Activated T-helper 9 cell treated with anti-CD3 and anti-CD28 coated beads, Interleukin-2, amount 50 U/mL, for 16 hours (primary cell): ENCODE results near the gene MARCHF5.
A peak's percentile ranks its signal among the peaks of the same experiment; 100 is the strongest.

Source experiments
- DNase-seq: peaks from one replicate; pipeline ENCODE4 v3.0.0-alpha.2; 2020; ENCODE audit warnings: low read depth

The MARCHF5 gene, protein sequence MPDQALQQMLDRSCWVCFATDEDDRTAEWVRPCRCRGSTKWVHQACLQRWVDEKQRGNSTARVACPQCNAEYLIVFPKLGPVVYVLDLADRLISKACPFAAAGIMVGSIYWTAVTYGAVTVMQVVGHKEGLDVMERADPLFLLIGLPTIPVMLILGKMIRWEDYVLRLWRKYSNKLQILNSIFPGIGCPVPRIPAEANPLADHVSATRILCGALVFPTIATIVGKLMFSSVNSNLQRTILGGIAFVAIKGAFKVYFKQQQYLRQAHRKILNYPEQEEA

DNA sequence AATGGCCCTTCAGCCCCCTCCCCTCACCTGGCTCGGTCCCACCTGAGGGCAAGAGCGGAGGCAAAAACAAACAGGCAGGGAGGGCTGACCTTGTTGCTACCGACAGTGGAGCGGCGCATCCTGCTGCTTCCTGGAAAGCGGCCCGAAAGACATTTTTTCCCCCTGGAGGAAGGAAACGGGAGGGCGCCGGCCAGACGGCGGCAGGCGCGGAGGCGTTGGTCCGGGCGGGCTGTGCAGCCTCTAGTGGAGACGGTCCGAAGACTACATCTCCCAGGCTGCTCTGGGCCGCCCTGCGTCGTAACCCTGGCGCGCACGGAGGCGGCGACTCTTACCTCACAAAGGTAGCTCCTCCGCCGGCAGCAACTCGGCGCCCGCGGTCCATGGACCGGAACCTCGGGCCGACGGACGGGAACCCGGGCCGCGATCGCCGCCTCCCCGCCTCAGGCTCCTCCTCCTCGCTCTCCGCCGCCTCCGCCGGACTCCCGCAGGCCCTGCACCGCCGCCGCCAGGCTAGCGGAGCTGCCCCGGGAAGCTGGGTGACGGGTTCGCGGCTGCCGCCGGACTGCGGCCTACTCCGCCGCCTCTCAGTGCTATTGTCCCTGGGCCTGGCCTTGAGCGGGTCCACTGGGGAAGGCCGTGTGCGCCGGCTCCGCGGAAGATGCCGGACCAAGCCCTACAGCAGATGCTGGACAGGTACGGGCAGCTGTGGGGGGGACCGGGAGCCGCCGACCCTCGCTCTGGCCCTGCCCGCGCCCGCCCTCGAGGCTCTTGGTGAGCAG, at the start of gene MARCHF5, which contains the start of gene CPEB3:
Gene MARCHF5, plus strand, starts transcription at position 331 of the 779 bp plus-strand sequence. Its CDS starts 328 bp downstream, at position 659.
Gene CPEB3, minus strand, starts transcription at position 242 of the 779 bp plus-strand sequence. CDS start 50,728 bp downstream, outside the sequence.
- peak; percentile 85 for DNase-seq

DNA sequence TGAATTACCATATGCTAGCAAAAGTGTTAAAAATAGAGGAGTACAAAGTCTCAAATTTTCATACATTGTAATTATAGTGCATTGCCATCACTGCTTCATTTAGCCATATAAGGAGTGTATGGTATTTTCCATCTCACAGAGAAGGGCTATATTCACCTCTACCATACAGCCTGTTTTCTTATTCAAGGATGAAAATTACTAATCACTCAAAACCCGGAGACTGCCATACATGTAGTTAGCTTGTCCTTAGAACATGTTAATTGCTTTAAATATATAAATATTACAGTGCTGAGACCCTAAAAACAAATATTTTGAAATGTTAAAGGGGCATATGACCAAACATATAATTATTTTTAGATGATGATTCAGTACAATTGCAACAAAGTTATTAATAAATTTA, 49.5 kb upstream of the MARCHF5 start:
- no peak for DNase-seq

DNA sequence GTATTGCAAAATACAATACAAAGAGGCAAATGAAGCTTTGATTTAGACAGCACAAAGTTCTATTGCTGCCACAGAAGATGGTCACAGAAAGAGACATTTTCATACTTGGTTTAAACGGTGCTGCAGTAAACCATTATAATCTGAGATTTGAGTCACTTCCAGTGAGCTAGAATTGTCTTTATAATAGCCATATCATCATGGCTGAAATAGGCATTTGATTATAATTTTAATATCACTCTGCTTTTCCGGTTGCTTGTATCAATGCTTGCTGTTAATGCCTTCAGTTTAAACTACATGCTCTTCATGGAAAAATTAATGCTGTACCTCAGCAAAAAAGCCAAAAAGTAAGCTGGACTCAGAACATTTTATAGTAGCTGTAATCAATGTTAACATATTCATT, 48.6 kb upstream of the MARCHF5 start:
- no peak for DNase-seq

DNA sequence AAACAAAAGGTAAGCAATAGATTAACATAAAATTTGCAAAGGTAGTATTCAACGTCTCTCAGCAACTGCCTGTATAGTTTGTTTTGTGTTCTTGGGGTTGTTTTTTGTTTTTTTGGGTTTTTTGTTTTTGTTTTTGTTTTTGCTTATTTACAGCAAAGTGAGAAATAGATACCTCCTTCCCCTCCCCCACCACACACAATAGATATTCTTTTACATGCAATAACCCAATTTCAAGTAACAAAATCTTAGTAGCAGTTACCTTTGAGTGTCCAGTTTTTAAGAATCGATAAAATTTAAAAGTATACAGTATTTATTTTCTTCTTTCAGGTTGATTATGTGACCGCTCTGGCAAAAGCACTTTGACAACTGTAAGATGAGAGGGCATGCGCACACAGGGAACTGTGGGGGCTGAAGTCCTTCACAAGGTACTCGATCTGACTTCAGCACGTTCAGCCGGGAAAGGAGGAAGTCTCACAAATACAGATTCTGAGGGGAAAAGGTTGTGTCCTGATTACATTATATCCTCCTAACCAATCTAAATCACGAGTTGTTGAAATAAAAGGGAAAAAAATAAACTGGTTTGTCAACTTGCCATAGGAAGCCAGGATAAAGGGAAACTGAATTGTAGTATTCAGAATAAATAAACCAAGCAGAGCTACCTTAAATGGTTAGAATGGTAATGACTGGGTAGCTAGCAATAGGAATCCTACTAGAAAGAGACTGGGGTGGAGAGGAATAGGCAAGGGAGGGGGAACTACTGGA, 47.9 kb upstream of the MARCHF5 start:
- DNase-seq, result no peak

DNA sequence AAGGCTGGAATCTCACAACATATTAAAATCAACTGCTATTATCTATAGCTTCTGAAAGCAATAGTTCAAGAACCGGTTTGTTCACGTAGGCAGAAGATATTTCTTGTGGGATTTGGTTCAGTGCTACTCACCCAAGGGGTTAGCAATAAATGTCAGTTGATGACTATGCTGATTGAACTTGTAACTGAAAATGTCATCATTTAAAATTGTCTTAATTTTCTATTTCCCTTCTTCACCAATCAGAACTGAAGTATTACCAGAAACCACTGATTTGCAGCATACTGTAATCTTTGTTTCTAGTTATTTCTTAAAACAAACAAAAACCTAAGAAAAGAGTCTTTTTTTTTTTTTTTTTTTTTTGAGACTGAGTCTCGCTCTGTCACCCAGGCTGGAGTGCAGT, 46.2 kb upstream of the MARCHF5 start:
- DNase-seq, result no peak

DNA sequence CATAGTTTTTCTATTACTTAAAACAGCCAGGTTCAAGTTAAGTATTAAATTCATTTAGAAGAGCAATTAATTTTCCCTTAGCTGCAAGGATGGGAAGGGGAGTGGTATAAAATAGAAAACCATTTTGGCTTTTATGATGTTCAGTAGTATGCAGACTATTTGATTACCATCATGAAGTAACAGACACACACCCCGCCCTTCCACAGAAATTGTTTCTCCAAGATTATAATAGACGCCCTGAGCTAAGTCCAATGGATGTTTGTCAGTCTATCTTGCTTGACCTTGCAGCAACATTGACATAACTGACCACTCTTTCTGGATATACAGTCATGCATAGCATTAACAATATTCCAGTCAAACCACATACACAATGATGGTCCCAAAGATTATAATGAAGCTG, 42.4 kb upstream of the MARCHF5 start:
- no peak for DNase-seq

DNA sequence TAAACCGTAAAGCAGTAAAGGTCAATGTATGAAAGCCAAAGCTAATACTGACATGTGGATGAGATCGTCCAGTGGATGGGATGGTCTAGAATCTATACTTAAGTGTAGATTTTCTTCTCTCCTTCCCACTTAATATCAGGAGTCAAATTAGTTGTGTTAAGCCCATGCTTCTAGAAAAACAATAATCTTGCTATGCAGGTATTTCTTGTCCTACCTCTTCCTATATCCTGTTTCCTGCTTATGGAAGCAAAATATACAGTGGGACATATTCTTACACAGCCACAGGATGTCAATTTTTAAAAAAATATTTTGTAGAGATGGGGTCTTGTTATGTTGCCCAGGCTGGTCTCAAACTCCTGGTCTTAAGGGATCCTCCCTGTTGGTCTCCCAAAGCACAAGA, 27.6 kb upstream of the MARCHF5 start:
- no peak for DNase-seq

DNA sequence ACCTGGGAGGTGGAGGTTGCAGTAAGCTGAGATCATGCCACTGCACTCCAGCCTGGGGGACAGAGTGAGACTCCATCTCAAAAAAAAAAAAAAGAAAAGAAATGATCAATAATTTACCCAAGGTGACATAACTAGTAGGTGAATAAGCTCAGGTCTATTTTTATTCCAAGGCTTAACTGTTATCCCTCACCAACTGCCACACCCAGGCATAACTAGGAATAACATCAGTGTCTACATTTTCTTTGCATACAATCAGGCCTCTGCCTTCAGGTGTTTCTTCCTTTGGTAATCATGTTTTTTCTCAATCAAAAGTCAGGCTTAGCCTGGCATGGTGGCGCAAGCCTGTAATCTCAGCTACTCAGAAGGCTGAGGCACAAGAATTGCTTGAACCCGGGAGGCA, 26.7 kb upstream of the MARCHF5 start:
- DNase-seq, result no peak

DNA sequence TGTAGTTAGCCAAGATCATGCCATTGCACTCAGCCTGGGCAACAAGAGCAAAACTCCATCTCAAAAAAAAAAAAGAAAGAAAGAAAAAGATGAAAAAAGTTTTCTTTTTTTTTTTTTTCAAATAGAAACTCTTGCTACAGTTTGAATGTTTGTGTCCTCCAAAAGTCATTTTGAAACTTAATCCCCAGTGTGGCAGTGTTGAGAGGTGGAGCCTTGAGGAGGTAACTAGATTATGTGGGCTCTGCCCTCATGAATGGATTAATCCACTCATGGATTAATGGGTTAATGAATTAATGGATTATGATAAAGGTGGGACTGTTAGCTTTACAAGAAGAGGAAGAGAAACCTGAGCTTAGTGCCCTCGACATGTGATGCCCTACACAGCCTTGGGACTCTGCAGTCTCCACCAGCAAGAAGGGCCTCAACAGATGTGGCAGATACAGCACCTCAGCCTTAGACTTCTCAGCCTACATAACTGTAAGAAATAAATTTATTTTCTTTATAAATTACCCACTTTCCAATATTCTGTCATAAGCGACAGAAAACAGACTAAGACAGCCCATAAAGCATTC, 25.2 kb upstream of the MARCHF5 start:
- DNase-seq, result no peak

DNA sequence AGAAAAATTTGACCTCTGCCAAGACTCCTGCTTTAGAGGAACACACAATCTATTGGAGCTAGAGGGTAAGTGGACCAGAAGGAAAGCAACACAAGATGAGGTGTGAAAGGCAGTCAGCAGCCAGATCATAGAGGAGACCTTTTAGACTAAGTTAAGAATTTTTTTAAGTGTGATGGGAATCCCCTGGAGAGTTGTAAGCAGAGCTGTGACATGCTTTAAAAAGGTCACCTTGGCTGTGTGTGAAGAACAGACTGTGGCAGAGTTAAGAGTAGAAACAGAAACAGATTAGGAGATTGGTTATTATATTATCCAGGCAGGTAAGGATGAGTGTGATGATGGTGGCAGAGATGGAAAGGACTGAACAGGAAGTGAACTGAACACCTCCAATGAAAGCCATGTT, 23.6 kb upstream of the MARCHF5 start:
- DNase-seq, result no peak

DNA sequence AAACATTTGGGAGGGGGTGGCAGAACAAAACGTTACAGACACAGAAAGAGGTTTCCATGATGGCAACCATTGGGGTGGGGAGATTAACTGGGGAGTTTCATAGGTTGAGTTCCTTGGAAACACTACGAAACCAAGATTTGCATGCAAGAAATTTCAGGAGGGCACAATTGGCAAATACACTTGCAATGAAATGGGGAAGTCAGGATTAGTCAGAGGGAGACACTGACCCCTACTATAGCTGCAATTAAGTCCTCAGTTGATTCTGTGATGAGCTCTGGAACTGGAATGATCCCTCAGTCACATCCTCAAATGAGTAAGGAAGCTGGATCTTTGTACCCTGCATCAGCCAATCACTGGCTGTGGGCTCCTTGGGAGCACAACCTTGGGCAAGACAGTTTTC, 22.2 kb upstream of the MARCHF5 start:
- DNase-seq, result no peak

DNA sequence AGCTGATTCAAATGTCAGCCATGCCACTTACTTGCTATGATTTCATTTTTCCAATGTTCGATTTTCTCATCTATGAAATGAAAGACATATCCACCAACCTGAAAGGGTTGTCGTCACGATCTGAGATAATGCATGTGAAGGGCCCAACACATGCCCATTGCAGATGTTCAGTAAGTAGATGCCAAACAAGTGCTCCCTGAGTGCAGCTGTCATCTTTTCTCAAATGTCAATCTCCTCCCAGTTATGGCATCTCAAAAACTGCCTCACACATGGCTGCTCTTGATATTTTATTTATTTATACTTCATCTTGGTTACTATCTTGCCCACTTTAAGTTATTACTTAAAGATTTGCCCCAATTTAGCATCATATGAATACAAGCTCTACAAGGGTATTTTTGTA, 16.9 kb upstream of the MARCHF5 start:
- no peak for DNase-seq

DNA sequence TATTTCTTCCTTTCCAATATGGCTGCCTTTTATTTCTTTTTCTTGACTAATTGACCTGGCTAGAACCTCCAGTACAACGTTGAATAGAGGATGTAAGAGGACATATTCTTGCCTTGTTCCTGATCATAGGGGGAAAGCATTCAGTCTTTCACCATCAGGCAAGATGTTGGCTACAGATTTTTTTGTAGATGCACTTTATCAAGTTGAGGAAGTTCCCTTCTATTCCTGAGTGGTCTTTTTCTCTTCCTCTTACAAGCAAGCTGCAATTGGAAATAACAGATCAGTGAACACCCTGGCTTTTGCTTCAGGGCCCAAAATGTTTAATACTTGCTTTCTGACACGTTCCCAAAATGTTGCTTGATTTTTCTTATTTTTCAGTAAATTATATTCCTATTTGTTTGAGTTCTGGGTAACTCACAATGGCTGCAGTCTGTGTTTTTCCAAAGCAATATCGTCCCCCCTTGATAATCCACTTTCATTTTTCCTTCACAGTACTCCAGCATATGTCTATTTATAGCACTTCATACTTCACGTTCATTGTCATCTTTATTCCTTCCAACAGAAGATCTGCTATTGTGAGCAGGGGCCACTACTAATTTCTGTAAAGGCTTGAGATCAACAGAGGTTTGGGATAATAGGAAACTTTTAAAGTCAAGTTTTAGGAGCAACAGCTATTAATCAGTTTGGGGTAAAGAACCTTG, 11.8 kb upstream of the MARCHF5 start:
- no peak for DNase-seq

DNA sequence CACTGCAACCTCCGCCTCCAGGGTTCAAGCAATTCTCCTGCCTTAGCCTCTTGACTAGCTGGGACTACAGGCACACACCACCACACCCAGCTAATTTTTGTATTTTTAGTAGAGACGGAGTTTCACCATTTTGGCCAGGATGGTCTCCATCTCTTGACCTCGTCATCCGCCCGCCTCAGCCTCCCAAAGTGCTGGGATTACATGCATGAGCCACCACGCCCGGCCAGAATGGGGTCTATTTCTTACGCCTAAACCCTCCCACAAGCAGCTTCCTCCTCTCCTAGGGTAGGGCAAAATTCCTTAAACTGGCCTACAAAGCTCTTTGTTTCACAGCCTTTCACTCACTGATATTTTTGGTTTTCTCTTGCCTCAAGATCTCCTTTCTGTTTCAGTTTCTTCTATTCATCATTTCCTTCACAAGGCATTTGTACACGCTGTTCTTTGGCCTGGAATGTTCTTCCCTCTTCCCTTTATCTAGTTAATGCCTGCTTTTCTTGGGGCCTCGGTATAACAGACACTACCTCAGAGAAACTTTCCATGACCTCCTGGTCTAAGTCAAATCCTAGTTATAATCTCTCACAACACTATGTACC, 6.8 kb upstream of the MARCHF5 start:
- no peak for DNase-seq

DNA sequence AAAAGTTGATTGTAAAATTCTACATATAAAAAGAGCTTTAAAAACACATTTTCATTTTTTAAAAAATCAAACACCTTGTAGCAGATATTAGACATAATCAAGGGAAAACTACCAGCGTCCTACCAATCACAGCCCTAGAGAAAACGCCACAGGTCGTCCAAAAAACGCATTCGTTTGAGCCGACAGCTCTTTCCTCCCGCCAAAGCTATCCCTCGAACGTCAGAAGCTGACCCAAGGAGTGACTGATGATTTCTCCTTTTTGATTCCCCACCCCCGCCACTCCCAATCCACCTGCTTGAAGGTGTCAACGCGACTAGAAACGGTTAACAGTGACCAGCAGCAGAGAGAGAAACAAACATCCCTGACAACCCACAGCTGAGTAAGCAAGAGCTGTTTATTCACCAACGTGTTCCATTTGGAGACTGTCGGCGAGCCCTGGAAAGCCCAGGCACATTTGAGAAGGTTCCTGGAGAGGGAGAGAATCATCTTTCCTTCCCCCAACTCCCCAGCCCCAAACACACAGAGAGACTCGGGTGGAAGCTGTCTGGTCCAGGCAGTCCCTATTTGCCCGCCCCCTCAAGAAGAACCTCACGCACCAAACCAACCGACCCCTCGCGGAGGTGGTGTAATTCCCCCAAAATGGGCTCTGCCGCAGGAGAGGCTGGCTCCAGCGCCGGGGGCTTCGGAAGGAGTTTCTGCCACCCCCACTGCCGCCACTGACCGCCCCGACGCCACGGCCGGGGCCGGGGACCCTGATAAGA, 711 bp upstream of the MARCHF5 start:
- peak; percentile 25 for DNase-seq

DNA sequence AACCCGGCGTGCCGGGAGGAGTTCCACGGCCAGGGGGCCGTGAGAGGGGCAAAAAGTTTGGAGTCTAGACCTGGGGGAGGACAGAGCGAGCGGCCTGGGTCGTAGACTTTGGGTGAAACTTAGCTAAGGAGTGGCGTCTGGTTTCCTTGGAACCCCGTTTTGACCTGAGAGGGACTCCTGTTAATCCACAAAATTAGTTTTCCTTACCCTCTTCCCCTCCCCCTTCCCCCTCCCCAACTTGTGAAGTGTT, 574 bp downstream of the MARCHF5 start:
- no peak for DNase-seq

DNA sequence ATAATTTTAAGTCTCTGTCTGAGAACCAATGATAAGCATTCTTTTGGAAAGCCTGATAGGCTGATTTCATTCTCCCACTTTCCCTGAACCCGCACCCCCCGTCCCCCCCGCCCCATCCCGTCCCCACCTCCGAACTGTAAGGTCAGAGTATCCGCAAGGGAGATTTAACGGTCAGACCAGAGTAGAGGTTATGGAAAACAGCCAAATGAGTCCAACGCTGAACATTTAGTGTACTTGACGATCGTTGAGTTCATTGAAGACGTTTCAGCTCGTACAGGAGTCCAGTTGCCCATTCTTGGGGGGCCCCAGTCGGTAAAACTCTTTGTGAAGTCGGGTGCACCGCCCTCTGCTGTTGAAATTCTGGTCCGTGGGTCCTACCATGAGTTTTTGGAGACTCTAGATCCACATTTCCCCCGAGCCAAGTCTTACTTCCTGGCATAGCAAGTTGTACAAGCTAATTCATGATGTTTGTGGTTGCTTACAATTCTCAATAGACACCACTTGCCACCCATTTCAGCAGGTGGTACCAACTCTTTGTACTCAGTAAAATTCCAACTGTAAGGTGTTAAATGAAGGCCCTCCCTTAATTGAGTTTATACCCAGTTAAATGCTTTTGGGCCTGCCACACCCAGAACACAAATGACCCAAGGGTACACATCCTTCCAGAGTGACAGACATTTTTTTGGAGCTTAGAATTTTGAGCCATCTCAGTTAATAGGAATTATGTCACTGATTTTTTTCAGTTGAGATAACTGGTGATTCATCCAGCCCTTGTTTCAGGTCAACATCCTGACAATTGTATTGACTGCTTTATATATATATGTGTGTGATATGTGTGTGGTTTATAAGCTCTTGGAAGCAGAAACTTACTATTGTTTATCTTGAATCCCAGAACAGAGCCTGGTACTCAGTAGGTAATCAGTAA, 1.2 kb downstream of the MARCHF5 start:
- DNase-seq, result peak; percentile 6

DNA sequence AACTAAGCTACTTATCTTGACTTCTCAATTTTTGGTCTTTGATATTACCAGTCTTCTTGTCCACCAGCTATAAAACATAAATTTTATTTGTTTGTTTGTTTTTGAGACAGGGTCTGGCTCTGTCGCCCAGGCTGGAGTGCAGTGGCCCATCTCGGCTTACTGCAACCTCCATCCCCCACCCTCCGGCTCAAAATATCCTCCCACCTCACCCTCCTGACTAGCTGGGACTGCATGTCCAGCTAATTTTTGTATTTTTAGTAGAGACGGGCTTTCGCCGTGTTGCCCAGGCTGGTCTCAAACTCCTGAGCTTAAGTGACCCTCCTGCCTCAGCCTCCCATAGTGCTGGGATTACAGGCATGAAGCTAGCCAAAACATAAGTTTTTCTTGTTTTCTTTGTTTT, 7.5 kb downstream of the MARCHF5 start:
- DNase-seq, result no peak

DNA sequence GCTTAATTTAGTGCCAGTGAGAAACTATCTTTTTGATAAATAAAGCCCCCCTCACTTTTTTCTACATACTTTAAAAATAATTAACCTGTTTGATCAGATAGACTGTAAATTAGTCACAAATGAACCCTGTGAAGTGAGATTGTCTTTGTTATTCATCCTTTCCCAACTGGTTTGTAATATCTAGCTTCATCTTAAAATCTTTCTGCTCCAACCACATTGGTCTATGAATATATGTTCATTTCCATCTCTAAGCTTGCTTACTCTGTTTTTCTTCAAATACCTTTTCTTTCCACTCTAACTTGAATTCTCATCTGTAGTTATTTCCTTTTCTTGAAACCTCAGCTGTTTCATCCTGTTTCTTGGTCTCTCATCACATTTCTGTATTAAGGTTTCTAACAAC, 12.1 kb downstream of the MARCHF5 start:
- DNase-seq, result no peak

DNA sequence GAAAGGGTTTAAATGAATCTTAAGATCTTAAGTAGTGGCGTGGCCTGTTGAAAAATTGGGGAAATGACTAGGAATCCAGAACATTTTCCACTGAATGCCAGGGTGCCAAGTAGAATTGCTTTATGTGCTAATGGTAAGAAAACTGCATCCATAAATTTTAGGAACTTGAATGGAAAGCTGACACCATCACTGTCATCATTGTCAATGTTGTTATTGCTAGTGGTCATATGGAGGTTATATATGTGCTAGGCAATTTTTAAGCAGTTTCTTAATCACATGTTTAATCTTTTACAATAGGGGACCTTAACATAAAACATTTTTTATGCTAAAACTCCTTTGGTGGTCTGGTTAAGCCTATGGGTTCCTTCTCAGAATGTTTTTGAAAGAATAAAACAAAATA, 13.1 kb downstream of the MARCHF5 start:
- no peak for DNase-seq
